Stimulated activated CD4-positive, alpha-beta T cell treated with anti-CD3 and anti-CD28 coated beads, Interleukin-1b, Interleukin-23, amount 100 ng/mL, for 1 hour (primary cell): ENCODE data around the gene CNR2.
A peak's percentile ranks its signal among the peaks of the same experiment; 100 is the strongest.
"Not testable (repeated sequence)": the region's sequence is repeated elsewhere in the genome, so short reads cannot be mapped to it uniquely, and the experiment has no call there.

Source experiments
- DNase-seq, 2 donors: peaks; one replicate each; pipeline ENCODE4 v3.0.0-alpha.2; 2020; ENCODE audit warnings: low read depth in 2 of 2

The CNR2 gene

DNA sequence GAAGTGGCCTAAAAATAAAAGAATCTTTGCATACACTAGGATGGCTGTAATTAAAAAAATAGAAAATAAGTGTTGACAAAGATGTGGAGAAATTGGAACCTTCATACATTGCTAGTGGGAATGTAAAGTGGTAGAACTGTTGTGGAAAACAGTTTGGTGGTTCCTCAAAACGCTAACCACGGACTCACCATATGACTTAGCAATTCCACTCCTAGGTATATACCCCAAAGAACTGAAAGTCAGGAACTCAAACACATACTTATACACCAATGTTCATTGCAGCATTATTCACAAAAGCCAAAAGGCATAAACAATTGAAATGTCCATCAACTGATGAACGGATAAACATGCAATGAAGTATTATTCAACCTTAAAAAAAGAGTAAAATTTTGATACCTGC is 77.1 kb downstream of the CNR2 start:
- no peak for DNase-seq

GRCh38 chr1:23834156-23834555 is 79.0 kb downstream of the CNR2 start:
- DNase-seq, result not testable (repeated sequence)

- DNase-seq, result no peak
Measured at GRCh38 chr1:23827717-23828116, 85.4 kb downstream of the CNR2 start.

- DNase-seq, result not testable (repeated sequence)
Measured at GRCh38 chr1:23826590-23826989, 86.6 kb downstream of the CNR2 start.

- no peak for DNase-seq
Measured at GRCh38 chr1:23825762-23826522, 87.2 kb downstream of the CNR2 start.

- DNase-seq, result peak; percentile 60 to 72
Measured at GRCh38 chr1:23825076-23825761, 87.9 kb downstream of the CNR2 start, which contains the start of gene HMGCL. Gene HMGCL (minus strand): TSS chr1:23825429. CDS start chr1:23825415, 14 bp downstream.

- no peak for DNase-seq
Measured at GRCh38 chr1:23824711-23825075, 88.5 kb downstream of the CNR2 start.

GRCh38 chr1:23823767-23824166 is 89.4 kb downstream of the CNR2 start:
- no peak for DNase-seq
